GM21528 (cell line): ENCODE data around the gene PLLP.

Experiments used
- ATAC-seq: cut with Tn5 transposase; IDR thresholded peaks from one replicate; pipeline ENCODE4 v1.9.1; 2021; ENCODE audit warnings: mild to moderate bottlenecking, moderate library complexity; ENCODE audit not compliant: unreplicated experiment, low FRiP score

Gene PLLP, protein sequence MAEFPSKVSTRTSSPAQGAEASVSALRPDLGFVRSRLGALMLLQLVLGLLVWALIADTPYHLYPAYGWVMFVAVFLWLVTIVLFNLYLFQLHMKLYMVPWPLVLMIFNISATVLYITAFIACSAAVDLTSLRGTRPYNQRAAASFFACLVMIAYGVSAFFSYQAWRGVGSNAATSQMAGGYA

DNA sequence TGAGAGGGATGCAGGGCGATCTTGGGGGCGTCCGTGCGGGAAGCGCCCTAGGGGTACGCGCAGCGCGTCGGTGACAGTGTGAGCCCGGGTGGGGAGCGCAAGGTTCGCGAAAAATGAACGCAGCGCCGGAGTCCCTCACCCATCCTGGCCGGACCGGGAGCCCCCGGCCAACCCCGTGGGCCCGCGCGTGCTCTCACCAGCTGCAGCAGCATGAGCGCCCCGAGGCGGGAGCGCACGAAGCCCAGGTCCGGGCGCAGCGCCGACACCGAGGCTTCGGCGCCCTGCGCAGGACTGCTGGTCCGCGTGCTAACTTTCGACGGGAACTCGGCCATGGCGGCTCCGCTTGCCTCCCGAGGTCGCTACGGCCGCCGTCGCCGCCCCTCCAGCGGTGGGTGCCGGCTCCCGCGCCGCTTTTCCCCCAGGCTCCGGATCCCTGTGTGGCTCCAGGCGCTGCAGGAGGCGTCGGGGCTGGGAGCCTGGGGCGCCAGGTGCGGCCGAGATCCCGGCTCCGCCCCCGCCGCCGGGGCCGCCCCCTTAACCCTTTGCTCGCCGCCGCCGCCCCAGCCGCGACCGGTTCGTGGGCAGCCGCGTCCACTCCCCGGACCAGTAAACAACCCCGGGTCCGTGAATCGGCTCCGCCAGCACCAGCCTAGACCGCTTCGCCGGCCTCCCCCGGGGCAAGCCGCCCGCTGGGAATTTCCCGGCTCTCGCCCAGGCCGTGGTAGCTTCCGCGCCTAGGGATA lies at the start of gene PLLP:
PLLP (minus strand) TSS at position 464 of the 743 bp plus-strand sequence; CDS start at position 332, 132 bp downstream.
- ATAC-seq, result no peak

- ATAC-seq, result no peak
Observed at GRCh38 chr16:57333402-57333801, 48.9 kb upstream of the PLLP start.

DNA sequence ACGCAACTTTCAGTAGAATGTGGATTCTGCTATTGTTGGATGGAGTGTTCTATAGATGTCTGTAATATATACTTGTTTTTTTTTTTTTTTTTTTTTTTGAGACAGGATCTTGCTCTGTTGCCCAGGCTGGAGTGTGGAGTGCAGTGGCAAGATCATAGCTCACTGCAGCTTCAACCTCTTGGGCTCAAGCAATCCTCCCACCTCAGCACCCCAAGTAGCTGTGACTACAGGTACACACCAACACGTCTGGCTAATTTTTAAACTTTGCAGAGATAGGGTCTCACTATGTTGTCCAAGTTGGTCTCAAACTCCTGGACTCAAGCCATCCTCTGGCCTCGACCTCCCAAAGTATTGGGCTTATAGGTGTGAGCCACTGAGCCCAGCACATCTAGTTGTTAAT lies 46.9 kb upstream of the PLLP start:
- ATAC-seq, result no peak

- ATAC-seq, result no peak
Observed at GRCh38 chr16:57329718-57330327, 45.4 kb upstream of the PLLP start.

- no peak for ATAC-seq
Observed at GRCh38 chr16:57325458-57325857, 41.0 kb upstream of the PLLP start.

DNA sequence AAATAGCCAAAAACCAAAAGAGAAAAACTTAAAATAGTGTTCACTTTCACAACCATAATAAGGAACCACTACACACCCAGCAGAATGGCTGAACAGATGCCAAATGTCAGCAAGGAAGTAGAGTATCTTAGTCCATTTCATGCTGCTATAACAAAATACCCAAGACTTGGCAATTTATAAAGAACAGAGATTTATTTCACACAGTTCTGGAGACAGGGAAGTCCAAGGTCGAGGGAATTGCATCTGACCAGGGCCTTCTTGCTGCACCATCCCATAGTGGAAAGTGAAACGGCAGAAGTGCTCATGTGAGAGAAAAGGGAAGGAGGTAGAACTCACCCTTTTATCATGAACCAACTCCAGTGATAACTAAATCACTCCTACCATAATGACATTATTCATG lies 40.3 kb upstream of the PLLP start:
- no peak for ATAC-seq

DNA sequence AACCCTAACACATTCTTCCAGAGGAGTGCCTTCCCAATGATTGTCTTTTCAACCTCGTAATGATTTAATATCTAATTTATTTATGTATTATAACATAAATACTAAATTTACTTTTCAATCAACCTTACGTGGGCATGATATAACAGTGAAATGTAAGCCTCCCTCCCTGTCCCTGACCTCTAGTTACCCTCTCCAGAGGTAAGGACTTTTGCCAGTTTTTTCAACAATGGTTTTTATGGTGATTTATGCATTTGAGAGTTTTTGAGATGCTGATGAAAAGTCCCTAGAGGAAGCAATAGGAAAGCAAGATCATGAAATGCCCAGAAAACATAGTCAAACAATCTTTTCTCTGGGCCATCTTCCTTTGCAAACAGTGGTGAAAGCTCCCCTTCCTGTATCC lies 35.2 kb upstream of the PLLP start:
- no peak for ATAC-seq

DNA sequence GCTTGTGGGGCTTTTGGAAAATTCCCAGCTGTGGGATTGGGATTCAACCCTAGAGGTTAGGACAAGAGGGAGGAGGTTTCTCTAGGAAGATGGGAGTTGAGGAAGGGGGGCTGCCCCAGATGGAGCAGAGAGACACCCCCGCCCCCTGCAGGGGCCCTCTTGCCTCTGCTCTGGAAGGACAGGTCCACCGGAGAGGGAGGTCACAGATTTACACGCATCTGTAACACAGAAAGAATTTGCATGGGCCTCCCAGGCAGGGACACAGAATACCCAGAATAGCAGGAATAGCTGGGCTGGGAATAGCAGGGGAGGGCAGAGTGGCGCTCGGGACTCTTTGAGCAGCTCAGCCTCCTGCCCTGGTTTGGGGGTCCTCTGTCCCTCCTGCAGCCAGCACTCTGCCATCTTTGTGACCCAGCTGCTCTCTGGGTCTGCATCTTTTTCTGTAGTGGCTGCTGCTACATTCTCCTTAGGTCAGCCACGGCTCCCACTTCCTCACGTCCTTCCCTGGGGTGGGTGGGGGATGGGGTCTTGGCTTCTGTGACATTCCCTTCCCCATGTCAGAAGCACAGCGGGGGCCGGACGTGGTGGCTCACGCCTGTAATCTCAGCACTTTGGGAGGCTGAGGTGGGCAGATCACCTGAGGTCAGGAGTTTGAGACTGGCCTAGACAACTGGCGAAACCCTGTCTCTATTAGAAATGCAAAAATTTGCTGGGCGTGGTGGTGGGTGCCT lies 33.9 kb upstream of the PLLP start:
- ATAC-seq, result no peak

DNA sequence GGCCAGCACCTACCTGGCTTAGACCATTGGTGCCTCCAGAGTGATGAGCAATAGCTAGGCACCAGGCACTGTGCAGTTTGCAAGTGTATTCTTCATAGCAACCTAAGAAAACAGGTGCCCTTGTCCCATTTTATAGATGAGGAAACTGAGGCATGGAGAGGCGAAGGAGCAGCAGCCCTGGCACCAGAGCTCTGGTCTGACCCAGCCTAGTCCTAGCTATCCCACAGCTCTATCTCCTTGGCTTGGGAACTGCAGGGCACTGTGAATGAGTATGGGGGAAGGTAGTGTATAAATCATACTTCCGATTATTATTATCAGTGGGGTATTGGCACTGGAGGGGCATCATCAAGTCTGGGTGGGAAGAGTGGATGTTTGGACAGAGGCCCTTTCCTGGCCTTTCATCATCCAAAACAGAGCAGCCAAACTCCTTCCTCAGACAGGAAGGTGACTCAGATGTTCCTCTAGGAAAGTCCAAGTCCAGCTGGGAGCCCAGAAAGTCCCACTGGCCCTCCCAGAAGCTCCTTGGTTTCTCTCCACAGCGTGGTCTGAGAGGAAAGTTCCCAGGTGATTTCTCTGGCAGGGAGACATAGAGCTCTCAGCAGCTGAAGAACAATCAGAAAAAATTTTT lies 32.0 kb upstream of the PLLP start:
- no peak for ATAC-seq

DNA sequence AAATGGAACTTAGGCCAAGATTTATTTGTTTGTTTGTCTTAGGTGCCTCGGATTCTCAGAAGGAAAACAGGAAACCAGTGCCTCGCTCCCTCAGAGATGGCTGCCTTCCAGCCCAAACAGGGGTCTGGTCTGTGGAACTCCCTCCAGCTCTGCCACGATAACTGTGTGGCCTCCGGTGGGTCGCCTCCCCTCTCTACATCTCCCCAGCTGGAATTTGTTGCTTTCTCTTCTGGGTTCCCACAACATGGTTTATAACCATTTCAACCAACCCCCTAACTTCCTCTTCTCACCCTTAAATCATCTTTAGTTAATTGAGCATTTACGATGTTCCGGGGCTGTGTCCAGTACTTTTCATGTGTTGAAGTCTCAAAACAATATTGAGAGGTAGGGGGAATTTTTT lies 30.9 kb upstream of the PLLP start:
- ATAC-seq, result no peak

DNA sequence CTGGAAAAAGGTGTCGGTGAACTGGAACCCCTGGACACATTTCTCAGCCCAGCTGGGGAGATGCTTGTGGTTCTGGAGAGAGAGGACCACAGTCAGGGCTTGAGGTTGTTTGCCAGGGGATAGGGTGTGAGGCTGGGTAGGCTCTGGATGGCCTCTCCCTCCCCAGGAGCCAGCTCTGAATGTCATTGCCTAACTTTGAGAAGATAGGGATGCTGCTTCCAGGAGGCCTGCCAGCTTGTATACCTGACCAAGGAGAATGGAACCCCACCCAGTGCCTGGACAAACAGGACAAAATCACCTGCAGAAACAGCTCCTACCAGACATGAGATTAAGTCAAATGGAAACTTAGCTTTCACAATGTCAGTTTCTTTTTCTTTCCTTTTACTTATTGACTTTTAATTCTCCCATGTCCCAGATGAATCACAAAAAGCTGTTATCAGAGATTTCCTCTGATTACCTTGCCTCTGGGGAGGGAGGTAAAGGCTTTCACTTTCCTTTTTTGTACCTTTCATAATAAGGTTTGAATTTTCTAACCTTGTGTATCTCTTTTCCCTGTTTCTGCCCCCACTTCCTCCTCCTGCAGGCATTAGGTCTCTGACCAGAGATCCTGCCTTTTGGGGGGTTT lies 29.8 kb upstream of the PLLP start:
- no peak for ATAC-seq

DNA sequence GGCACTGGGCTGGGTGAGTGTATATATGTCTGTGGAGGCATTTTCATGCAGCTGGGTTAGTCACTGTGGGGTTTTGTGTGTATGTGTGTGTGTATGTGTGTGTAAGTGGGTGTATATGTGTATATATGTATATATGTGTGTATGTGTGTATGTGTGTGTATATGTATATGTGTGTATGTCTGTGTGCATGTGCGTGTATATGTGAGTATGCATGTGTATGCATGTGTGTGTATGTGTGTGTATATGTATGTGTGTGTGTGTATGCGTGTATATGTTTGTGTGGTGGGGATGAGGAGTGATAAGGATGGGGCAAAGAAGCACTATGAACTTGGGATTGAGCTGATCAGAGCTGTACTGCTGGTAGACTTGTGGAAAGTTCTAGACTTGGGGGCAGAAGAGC lies 29.0 kb upstream of the PLLP start:
- no peak for ATAC-seq

DNA sequence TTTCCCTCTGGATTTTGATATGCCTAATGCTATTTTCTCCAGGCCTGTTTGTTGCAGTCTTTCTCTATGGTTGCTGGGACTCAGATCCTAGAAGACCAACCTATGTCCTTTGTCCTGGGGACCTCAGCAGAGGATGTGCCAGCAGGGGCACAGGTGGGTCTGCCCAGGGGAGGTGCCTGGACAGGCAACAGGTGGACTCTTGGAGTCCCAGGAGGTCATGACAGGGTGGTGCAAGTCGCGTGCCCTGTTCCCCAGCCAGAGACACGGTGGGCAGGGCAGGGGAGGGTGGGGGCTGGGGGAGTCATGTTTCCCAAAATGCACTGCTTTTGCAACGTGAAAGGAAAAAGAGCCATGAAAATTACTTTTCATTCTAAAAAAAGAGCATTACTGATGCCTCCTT lies 26.3 kb upstream of the PLLP start:
- no peak for ATAC-seq

- no peak for ATAC-seq
Observed at GRCh38 chr16:57308041-57308440, 23.6 kb upstream of the PLLP start.

DNA sequence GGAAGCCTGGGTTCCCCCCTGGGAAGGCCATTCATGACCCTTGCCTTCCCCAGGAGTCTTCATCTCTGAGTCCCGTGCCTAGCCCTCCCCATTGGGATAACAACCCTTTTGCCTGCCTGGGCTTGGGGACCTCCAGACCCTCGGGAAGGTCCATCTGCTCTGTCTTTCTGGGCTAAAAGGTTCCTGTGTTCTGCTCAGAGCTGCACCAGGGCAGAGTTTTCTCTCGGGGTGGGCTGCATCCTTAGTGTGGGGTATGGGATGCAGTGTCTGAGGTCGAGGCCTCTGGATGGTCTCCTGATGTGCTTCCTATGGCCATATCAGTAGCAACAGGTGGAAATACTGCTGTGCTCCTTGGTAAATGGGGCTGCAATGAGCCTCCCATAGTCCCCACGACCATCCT lies 22.9 kb upstream of the PLLP start:
- ATAC-seq, result no peak

DNA sequence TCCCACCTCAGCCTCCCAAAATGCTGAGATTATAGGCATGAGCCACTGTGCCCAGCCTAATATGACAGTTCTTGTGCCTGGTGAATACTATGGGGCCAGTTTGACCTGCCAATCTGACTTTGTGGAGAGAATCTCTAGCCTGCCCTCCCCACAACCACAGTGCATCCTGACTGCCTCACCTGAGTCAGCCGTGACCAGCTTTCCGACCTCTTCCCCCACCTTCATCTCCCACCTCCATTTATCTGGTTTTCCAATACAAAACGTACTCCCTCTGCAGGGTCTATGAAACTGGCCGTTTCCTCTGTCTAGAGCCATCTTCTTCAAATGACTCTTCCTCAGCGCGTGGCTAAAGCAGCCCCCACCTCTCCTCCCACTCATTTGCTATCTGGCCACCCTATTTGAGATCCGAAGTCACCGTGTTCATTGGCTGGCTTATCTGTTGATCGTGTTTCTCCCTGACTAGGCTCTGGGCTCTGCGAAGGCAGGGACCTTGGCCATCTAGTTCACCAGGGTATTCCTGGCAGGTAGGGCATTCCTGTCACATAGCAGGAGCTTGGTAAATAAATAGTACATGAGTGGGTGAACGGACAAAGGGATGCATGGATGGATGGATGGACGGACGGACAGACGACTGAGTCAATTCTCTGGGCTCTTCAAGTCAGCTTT lies 22.3 kb upstream of the PLLP start:
- no peak for ATAC-seq

- ATAC-seq, result no peak
Observed at GRCh38 chr16:57305159-57305811, 20.8 kb upstream of the PLLP start.

DNA sequence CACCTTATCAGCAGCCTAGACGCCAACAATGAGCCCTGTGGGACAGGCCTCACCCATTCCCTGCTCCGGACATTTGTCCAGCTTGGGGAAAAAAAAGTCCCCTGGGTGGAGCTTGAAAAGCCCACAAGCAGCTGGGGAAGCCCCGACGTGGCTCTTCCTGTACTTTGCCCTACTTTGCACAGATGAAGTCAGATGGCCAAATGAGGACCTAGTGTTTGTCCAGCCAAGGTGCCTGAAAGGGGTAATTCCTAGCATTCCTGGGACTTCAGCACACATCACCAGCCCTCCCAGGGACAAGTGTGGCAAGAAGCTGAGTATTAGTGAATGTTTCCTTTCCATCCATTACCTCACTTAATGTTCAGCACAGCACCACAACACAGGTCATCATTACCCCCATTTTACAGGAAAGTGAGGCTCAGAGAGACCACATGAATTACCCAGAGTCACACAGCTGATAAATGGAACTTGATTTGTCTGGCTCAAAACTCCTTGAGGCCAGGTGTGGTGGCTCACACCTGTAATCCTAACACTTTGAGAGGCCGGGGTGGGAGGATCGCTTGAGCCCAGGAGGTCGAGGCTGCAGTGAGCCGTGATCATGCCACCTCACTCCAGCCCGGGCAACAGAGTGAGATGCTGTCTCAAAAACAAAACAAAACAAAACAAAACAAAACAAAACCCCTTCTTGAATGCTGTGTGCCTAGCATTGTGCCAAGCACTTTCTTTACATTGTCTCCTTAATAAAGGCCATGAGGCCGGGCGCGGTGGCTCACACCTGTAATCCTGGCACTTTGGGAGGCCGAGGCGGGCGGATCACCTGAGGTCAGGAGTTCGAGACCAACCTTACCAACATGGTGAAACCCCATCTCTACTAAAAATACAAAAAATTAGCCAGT lies 19.9 kb upstream of the PLLP start:
- ATAC-seq, result no peak

- no peak for ATAC-seq
Observed at GRCh38 chr16:57303910-57304168, 19.4 kb upstream of the PLLP start.
